ENCODE measurements around the gene NUAK1. TPM values are rescaled to one million over a fixed set of nuclear protein-coding genes. Genes with fewer than 3 reads are reported as not detected.

The NUAK1 gene
- total RNA-seq, 1 experiment from 2014 or later = 2.6 TPM

- no peaks in the 10 kb centered on the region for H3K9me3 Mint-ChIP-seq (ENCODE audit: unreplicated experiment)
- DNase-seq (ENCODE audit: unreplicated experiment) = peak; percentile 35
- intact Hi-C loops (cut with micrococcal nuclease) = no loop called here
- TF ChIP-seq, protein P1, sequence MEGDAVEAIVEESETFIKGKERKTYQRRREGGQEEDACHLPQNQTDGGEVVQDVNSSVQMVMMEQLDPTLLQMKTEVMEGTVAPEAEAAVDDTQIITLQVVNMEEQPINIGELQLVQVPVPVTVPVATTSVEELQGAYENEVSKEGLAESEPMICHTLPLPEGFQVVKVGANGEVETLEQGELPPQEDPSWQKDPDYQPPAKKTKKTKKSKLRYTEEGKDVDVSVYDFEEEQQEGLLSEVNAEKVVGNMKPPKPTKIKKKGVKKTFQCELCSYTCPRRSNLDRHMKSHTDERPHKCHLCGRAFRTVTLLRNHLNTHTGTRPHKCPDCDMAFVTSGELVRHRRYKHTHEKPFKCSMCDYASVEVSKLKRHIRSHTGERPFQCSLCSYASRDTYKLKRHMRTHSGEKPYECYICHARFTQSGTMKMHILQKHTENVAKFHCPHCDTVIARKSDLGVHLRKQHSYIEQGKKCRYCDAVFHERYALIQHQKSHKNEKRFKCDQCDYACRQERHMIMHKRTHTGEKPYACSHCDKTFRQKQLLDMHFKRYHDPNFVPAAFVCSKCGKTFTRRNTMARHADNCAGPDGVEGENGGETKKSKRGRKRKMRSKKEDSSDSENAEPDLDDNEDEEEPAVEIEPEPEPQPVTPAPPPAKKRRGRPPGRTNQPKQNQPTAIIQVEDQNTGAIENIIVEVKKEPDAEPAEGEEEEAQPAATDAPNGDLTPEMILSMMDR (IDR thresholded peaks at IDR 0.05; ENCODE audit: unreplicated experiment) = no peak
- CTCF ChIA-PET = interaction anchor here (0.6 to 1.4 kb wide), 2 partner anchors 29 to 77 kb away, joined by 3 to 4 read pairs; no protein-coding TSS in a partner anchor
- no peaks in the 10 kb centered on the region for H3K36me3 Mint-ChIP-seq (ENCODE audit: insufficient read depth, unreplicated experiment)
- H3K27ac Mint-ChIP-seq (ENCODE audit: low read depth, unreplicated experiment) = no peak overlapping the region
- no peak overlapping the region for H3K4me3 Mint-ChIP-seq (ENCODE audit: unreplicated experiment)
- POLR2A ChIA-PET = interaction anchor here (0.6 to 1.1 kb wide), 2 partner anchors 77 to 464 kb away, joined by 3 to 5 read pairs; no protein-coding TSS in a partner anchor
- no TSS peak for BruUV-seq (replicated peaks)
- H3K27me3 Mint-ChIP-seq (ENCODE audit: insufficient read depth, unreplicated experiment) = no peaks in the 10 kb centered on the region
- H3K4me1 Mint-ChIP-seq (ENCODE audit: insufficient read depth, unreplicated experiment) = peaks cover 6% of the 10 kb centered on the region
Observed at GRCh38 chr12:106030210-106031071, 108.3 kb downstream of the NUAK1 start.

- no peak for DNase-seq (ENCODE audit: unreplicated experiment)
- no peaks in the 10 kb centered on the region for H3K9me3 Mint-ChIP-seq (ENCODE audit: unreplicated experiment)
- no peak overlapping the region for H3K27ac Mint-ChIP-seq (ENCODE audit: low read depth, unreplicated experiment)
- ChIA-PET CTCF (interaction anchor here (0.7 to 1.4 kb wide), 2 partner anchors 26 to 29 kb away, joined by 3 to 4 read pairs; no protein-coding TSS in a partner anchor), POLR2A (interaction anchor here (1.1 kb wide), 1 partner anchor 78 kb away, joined by 5 read pairs; no protein-coding TSS in a partner anchor)
- H3K4me3 Mint-ChIP-seq (ENCODE audit: unreplicated experiment) = no peak overlapping the region
- peaks cover 6% of the 10 kb centered on the region for H3K4me1 Mint-ChIP-seq (ENCODE audit: insufficient read depth, unreplicated experiment)
- intact Hi-C loops (cut with micrococcal nuclease) = no loop called here
- no peaks in the 10 kb centered on the region for H3K36me3 Mint-ChIP-seq (ENCODE audit: insufficient read depth, unreplicated experiment)
- TF ChIP-seq, protein P1 (IDR thresholded peaks at IDR 0.05; ENCODE audit: unreplicated experiment) = no peak
- H3K27me3 Mint-ChIP-seq (ENCODE audit: insufficient read depth, unreplicated experiment) = no peaks in the 10 kb centered on the region
- BruUV-seq (replicated peaks) = no TSS peak
Observed at GRCh38 chr12:106029532-106029931, 109.2 kb downstream of the NUAK1 start.

GRCh38 chr12:106027911-106028310, 110.8 kb downstream of the NUAK1 start:
- CTCF ChIA-PET = no interaction called here
- no peak for DNase-seq (ENCODE audit: unreplicated experiment)
- POLR2A ChIA-PET = no interaction called here
- Mint-ChIP-seq H3K27me3 (ENCODE audit: insufficient read depth, unreplicated experiment) (no peaks in the 10 kb centered on the region), H3K27ac (ENCODE audit: low read depth, unreplicated experiment) (no peak overlapping the region), H3K4me1 (ENCODE audit: insufficient read depth, unreplicated experiment) (peaks cover 6% of the 10 kb centered on the region), H3K4me3 (ENCODE audit: unreplicated experiment) (no peak overlapping the region), H3K9me3 (ENCODE audit: unreplicated experiment) (no peaks in the 10 kb centered on the region), H3K36me3 (ENCODE audit: insufficient read depth, unreplicated experiment) (no peaks in the 10 kb centered on the region)
- intact Hi-C loops (cut with micrococcal nuclease) = no loop called here
- TF ChIP-seq, protein P1 (IDR thresholded peaks at IDR 0.05; ENCODE audit: unreplicated experiment) = no peak
- BruUV-seq (replicated peaks) = no TSS peak

GRCh38 chr12:106027286-106027685, 111.5 kb downstream of the NUAK1 start:
- Mint-ChIP-seq H3K27me3 (ENCODE audit: insufficient read depth, unreplicated experiment) (no peaks in the 10 kb centered on the region), H3K4me3 (ENCODE audit: unreplicated experiment) (no peak overlapping the region), H3K4me1 (ENCODE audit: insufficient read depth, unreplicated experiment) (peaks cover 6% of the 10 kb centered on the region), H3K36me3 (ENCODE audit: insufficient read depth, unreplicated experiment) (no peaks in the 10 kb centered on the region), H3K27ac (ENCODE audit: low read depth, unreplicated experiment) (no peak overlapping the region), H3K9me3 (ENCODE audit: unreplicated experiment) (no peaks in the 10 kb centered on the region)
- no TSS peak for BruUV-seq (replicated peaks)
- ChIA-PET CTCF (no interaction called here), POLR2A (no interaction called here)
- intact Hi-C loops (cut with micrococcal nuclease) = no loop called here
- TF ChIP-seq, protein P1 (IDR thresholded peaks at IDR 0.05; ENCODE audit: unreplicated experiment) = no peak
- no peak for DNase-seq (ENCODE audit: unreplicated experiment)
